SU-DHL-6 (cell line): ENCODE data around the gene HOPX.

Experiments used
- H2AFZ ChIP-seq: fragments of 200-600 bp; sonication (generic); 2 replicates; pipeline ENCODE4 v1.6.1; 2014; ENCODE audit warnings: low read depth, mild to moderate bottlenecking, moderate library complexity, mixed read lengths, antibody characterized with exemption, low read length; ENCODE audit not compliant: severe bottlenecking
- H3F3A ChIP-seq: fragments of 200-600 bp; shearing (Covaris generic); 2 replicates; pipeline ENCODE4 v1.6.0; 2016; ENCODE audit warnings: antibody characterized with exemption, mild to moderate bottlenecking; ENCODE audit not compliant: insufficient read depth
- H3K27ac ChIP-seq: fragments of 200-600 bp; sonication (generic); 2 replicates; pipeline ENCODE4 v1.5.1; 2016; ENCODE audit warnings: low read depth, mild to moderate bottlenecking, low read length, moderate library complexity, mixed read lengths
- H3K27me3 ChIP-seq: fragments of 200-600 bp; sonication (generic), shearing (Covaris generic); 2 replicates; pipeline ENCODE4 v1.6.0; 2014; ENCODE audit warnings: mild to moderate bottlenecking, low read length
- H3K36me3 ChIP-seq: fragments of 200-600 bp; sonication (generic); 2 replicates; pipeline ENCODE4 v1.6.1; 2014; ENCODE audit warnings: mild to moderate bottlenecking, low read length, mixed read lengths
- H3K4me2 ChIP-seq: fragments of 300-600, 200-600 bp; shearing (Covaris generic), sonication (generic); 2 replicates; pipeline ENCODE4 v1.6.0; 2014; ENCODE audit warnings: low read length, low read depth, mild to moderate bottlenecking; ENCODE audit not compliant: poor library complexity, severe bottlenecking
- H3K4me3 ChIP-seq: fragments of 200-600 bp; sonication (generic); 2 replicates; pipeline ENCODE4 v1.5.1; 2014; ENCODE audit warnings: antibody characterized with exemption, low read length, mild to moderate bottlenecking, mixed read lengths; ENCODE audit not compliant: insufficient read depth, poor library complexity, severe bottlenecking
- H3K79me2 ChIP-seq: fragments of 200-600 bp; sonication (generic); 2 replicates; pipeline ENCODE4 v1.6.1; 2014; ENCODE audit warnings: mild to moderate bottlenecking, low read length, moderate library complexity; ENCODE audit not compliant: insufficient read depth
- H3K9ac ChIP-seq: fragments of 200-600 bp; sonication (generic); 2 replicates; pipeline ENCODE4 v1.7.0; 2014; ENCODE audit warnings: mild to moderate bottlenecking, low read length
- H3K9me2 ChIP-seq: fragments of 200-600 bp; sonication (generic); replicated peaks from 2 replicates; pipeline ENCODE4 v1.6.1; 2014; ENCODE audit warnings: low read length; ENCODE audit not compliant: insufficient read depth
- H3K9me3 ChIP-seq: fragments of 200-600 bp; sonication (generic); 2 replicates; pipeline ENCODE4 v1.6.1; 2014; ENCODE audit warnings: low read length, mixed read lengths; ENCODE audit not compliant: insufficient read depth
- H4K20me1 ChIP-seq: fragments of 200-600 bp; sonication (generic); 2 replicates; pipeline ENCODE4 v1.6.1; 2014; ENCODE audit warnings: low read depth, mild to moderate bottlenecking, antibody characterized with exemption, low read length, moderate library complexity, mixed read lengths
- EZH2phosphoT487 ChIP-seq: fragments of 200-600 bp; sonication (generic), shearing (Covaris generic); conservative IDR thresholded peaks from 2 replicates; pipeline ENCODE4 v1.6.1; 2018; ENCODE audit warnings: mild to moderate bottlenecking, antibody characterized with exemption, low read length, moderate library complexity, mixed read lengths
- TF ChIP-seq, protein P1 (sequence below): fragments of 200-600 bp; sonication (generic); IDR thresholded peaks from one replicate; pipeline ENCODE4 v1.5.1; 2017; ENCODE audit warnings: antibody characterized with exemption, mild to moderate bottlenecking, low read length, moderate library complexity; ENCODE audit not compliant: insufficient read depth, poor library complexity, severe bottlenecking

Gene HOPX

DNA sequence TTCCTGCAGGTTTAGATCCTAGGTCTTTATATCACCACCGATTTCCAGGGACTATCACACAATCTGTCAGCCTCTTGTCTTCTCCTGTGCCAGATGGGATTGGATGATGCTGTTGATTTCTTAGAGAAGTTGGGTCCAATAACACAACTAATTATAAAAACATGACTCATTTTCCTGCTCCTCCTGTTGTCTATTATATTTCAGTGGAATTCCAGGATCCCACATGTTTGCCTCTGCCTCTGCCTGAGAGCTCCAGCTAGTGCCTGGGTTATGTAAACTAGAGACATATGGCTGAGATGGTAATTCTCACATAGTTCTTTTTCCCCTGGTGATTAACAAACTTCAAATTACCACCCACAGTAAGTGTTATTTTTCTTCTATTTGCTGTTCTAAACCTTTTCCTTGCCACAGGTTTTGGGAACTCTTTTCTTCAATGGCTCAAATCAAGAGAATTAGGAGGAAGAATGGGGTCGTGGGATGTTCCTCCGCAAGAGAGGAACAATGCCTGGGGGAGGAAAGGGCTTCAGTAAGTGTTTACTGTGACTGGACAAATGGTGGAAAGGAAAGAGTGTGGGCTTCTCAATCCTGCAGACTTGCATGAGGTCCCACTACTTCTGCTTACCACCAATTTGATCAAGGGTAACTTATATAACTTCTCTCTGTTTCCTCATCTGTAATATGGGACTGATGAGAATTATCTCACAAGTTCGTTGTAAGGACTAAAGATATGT lies 3.4 kb upstream of the HOPX start:
- no peak overlapping the region for H3K4me3 ChIP-seq
- H3K36me3 ChIP-seq: no peaks in the 10 kb centered on the region
- no peak overlapping the region for H3K4me2 ChIP-seq
- H3K9ac ChIP-seq: no peak overlapping the region
- H4K20me1 ChIP-seq: no peaks in the 10 kb centered on the region
- H3K79me2 ChIP-seq: no peaks in the 10 kb centered on the region
- H3K9me3 ChIP-seq: no peaks in the 10 kb centered on the region
- no peak overlapping the region for H3K27ac ChIP-seq
- H3K9me2 ChIP-seq: no peaks in the 10 kb centered on the region
- no peak overlapping the region for H2AFZ ChIP-seq
- TF ChIP-seq EZH2phosphoT487: no peak
- TF ChIP-seq, protein P1, sequence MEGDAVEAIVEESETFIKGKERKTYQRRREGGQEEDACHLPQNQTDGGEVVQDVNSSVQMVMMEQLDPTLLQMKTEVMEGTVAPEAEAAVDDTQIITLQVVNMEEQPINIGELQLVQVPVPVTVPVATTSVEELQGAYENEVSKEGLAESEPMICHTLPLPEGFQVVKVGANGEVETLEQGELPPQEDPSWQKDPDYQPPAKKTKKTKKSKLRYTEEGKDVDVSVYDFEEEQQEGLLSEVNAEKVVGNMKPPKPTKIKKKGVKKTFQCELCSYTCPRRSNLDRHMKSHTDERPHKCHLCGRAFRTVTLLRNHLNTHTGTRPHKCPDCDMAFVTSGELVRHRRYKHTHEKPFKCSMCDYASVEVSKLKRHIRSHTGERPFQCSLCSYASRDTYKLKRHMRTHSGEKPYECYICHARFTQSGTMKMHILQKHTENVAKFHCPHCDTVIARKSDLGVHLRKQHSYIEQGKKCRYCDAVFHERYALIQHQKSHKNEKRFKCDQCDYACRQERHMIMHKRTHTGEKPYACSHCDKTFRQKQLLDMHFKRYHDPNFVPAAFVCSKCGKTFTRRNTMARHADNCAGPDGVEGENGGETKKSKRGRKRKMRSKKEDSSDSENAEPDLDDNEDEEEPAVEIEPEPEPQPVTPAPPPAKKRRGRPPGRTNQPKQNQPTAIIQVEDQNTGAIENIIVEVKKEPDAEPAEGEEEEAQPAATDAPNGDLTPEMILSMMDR: no peak
- H3F3A ChIP-seq: no peaks in the 10 kb centered on the region
- no peaks in the 10 kb centered on the region for H3K27me3 ChIP-seq

GRCh38 chr4:56683455-56683854 lies 2.4 kb upstream of the HOPX start:
- no peaks in the 10 kb centered on the region for H3K9me3 ChIP-seq
- no peaks in the 10 kb centered on the region for H3K36me3 ChIP-seq
- H3F3A ChIP-seq: no peaks in the 10 kb centered on the region
- H3K9me2 ChIP-seq: no peaks in the 10 kb centered on the region
- H3K27me3 ChIP-seq: no peaks in the 10 kb centered on the region
- no peak for TF ChIP-seq EZH2phosphoT487
- TF ChIP-seq, protein P1: no peak
- no peaks in the 10 kb centered on the region for H4K20me1 ChIP-seq
- H2AFZ ChIP-seq: no peak overlapping the region
- no peak overlapping the region for H3K4me3 ChIP-seq
- no peak overlapping the region for H3K4me2 ChIP-seq
- no peaks in the 10 kb centered on the region for H3K79me2 ChIP-seq
- no peak overlapping the region for H3K9ac ChIP-seq
- H3K27ac ChIP-seq: no peak overlapping the region

GRCh38 chr4:56681853-56682525 lies 893 bp upstream of the HOPX start:
- H3K4me2 ChIP-seq: no peak overlapping the region
- H3K27me3 ChIP-seq: no peaks in the 10 kb centered on the region
- no peak overlapping the region for H2AFZ ChIP-seq
- H3K79me2 ChIP-seq: no peaks in the 10 kb centered on the region
- no peak overlapping the region for H3K9ac ChIP-seq
- no peaks in the 10 kb centered on the region for H3F3A ChIP-seq
- H3K9me3 ChIP-seq: no peaks in the 10 kb centered on the region
- no peaks in the 10 kb centered on the region for H3K36me3 ChIP-seq
- no peaks in the 10 kb centered on the region for H3K9me2 ChIP-seq
- no peak overlapping the region for H3K4me3 ChIP-seq
- no peaks in the 10 kb centered on the region for H4K20me1 ChIP-seq
- H3K27ac ChIP-seq: no peak overlapping the region
- no peak for TF ChIP-seq EZH2phosphoT487
- TF ChIP-seq, protein P1: no peak
